NCI-H460 (cell line): ENCODE measurements around the gene SH2D1A. TPM values are rescaled to one million over a fixed set of nuclear protein-coding genes. Genes with fewer than 3 reads are reported as not detected.
"Not testable (repeated sequence)": the region's sequence is repeated elsewhere in the genome, so short reads cannot be mapped to it uniquely, and the experiment has no call there.

Experiments
- DNase-seq: peaks from one replicate; pipeline ENCODE4 v3.0.0-alpha.2; 2016; ENCODE audit warnings: low read depth; ENCODE audit errors: extremely low read depth
- total RNA-seq: library from RNA; depleted of rRNA; stranded (reverse); fragments of >200 nt; shearing (Covaris generic); gene quantifications from 2 replicates; pipeline ENCODE4 v1.2.3, GENCODE V29; 2014

Gene SH2D1A
- total RNA-seq, 1 experiment from 2014 or later, result not detected

DNA sequence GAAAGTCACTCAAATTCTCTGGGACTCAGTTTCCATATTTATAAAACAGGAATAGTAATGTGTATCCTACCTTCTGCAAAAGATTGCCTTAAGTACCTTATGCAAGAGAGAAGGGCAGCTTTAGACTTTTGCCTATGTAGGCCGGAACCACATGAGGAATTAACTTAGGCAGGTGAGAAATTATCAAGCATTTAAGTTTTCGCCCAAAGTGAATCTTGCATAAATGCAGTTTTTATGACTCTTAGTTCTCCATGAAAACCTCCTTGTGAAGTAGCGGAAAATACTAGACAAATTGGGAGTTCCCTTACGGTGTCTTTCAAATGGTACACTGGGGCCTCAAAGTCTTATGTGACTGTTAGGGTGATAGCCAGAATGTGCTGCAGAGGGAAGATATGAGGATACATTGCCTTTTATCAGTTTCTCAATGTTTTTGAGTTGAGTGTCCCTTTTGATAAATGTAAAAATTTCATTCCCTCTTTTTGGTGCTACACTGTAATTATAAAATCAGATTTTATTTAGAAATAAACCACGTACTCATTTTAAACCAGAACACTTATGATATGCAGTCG is 2.6 kb downstream of the SH2D1A start:
- no peak for DNase-seq

GRCh38 chrX:124354648-124355047 is 8.3 kb downstream of the SH2D1A start:
- DNase-seq, result no peak

DNA sequence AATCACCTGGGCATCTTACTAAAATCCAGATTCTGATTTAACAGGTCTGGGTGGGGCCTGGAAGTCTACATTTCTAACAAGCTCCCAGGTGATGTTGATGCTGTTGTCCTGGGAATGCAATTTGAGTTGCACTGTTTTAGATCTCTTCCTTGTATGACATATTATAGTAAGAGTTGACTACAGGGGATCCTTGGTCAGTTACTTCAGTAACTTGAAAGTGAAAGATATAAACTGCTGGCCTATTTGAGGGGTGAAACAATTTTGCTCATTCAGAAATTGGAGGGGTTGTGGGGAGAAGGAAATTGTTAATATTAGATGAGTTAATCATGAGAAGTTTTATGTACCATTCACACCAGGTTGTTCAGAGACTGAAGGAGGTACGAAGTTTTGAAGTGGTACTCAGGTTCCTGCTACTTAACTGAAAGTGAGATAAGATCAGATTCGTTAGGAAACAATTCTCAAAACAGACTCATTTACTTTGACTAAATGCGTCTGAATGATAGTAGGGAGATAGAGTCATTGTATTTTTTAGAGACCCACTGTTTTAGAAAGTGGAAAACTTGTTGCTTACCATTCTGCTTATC is 12.5 kb downstream of the SH2D1A start:
- no peak for DNase-seq

GRCh38 chrX:124362072-124362471 is 15.7 kb downstream of the SH2D1A start:
- no peak for DNase-seq

DNA sequence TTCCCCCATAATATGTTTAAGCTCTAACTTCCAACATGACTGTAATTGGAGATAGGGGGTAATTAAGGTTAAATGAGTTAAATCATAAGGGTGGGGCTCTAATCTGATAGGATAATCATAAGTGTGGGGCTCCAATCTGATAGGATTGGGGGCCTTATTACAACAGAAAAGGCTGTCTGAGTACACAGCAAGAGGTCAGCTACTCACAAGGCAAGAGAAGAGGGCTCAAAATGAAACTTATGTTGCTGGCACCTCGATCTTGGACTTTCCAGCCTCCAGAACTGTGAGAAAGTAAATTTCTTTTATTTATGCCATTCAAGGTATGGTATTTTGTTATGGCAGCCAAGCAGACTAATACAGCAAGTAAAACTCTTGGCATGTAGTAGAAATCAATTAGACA is 16.4 kb downstream of the SH2D1A start:
- no peak for DNase-seq

- DNase-seq, result no peak
Observed at GRCh38 chrX:124369722-124370121, 23.4 kb downstream of the SH2D1A start.

GRCh38 chrX:124373348-124373747 is 27.0 kb downstream of the SH2D1A start:
- no peak for DNase-seq

DNA sequence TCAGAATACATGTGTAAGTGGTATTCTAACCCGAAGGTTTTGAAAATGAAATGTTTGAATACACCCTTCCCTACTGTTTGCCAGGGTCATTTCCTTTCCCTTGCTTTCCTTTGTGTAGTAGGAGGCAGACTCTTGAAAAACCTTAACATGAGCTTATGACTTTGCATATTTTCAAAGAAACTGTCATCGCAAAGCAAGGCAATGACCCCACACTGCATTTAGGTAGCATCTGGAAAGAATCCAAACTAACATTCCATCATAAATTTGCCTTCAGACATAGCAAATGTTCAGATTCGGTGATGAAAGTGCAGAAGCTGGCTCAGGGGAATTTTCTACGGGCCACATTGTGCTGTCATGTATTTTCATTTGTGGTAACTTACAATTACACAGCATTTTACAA is 32.3 kb downstream of the SH2D1A start:
- no peak for DNase-seq

DNA sequence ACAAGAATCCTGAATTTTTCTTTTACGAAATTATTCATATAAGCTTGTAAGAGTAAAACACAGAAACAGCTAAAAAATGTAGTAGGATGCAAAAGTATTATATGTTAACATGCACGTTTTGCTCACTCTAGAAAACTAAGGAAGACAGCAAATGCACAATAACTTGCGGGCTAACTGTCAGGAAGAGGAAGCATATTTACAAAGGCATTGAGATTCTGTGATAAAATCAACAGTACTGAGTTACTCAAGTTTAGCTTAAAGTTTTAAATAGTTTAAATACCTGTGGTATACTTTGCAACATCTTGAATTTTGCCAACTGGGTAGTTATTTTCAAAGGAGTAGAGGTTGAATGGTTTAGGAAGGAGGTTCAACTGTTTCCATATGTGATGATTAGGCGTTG is 37.0 kb downstream of the SH2D1A start:
- DNase-seq, result no peak

- DNase-seq, result no peak
Observed at GRCh38 chrX:124386401-124386800, 40.0 kb downstream of the SH2D1A start.

- peak; percentile 52 for DNase-seq
Observed at GRCh38 chrX:124388562-124388961, 42.2 kb downstream of the SH2D1A start.

DNA sequence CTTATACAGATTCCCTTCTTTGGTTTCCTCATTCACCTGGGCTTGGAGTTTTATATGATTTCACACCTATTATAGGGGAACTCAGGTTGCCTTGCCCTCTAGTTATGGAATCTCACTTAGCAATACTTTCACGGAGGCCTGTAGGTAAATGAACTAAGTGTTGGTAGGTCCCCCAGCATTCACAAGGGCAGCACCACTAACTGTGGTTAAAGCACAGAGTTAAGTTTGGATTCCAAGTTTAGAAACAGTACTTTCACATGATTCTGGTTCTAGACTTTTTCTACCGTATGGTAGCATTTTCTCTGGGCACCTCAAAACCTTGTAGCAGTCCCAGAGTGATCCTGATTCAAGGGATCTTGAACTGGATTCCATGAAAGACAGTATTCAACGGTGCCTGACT is 46.4 kb downstream of the SH2D1A start:
- no peak for DNase-seq

GRCh38 chrX:124393238-124393637 is 46.9 kb downstream of the SH2D1A start:
- DNase-seq, result no peak

DNA sequence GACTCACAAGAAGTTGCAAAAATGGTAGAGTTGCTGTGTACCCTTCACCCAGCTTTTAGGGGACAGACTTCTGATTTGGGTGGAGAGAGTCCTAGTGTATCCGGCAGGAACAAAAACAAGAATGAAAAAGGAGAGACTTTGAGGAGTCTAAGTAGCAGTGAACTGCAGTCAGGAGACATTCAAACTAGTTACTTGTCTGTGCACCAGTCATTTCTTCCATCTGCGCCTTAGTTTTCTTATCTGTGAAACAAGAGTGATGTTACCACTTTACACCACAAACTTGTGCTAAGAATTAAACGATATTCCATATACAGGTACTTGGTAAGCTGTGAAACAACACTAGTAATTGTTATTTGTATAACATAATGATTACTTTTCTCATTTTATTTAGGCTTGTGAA is 47.3 kb downstream of the SH2D1A start:
- DNase-seq, result no peak

GRCh38 chrX:124395145-124395880 is 49.0 kb downstream of the SH2D1A start:
- DNase-seq, result no peak

DNA sequence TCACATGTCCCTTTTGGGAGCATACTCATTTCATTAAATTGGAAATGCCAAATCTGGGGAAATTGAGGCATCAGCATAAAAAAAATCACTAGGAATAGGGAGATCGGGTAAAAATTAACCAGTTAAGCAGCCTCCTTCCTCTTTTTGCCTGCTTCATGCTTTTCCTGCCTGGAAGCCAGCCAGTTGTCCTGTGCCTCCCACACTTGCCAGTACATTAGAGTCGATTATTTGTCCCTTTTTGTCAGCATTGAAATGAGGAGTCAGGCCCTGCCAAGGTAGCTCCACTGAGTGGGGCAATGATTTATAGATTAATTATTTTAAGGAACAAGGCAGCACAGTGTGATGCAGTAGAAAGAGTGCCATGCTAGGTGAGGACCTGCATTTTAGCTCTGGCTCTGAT is 55.3 kb downstream of the SH2D1A start:
- no peak for DNase-seq

DNA sequence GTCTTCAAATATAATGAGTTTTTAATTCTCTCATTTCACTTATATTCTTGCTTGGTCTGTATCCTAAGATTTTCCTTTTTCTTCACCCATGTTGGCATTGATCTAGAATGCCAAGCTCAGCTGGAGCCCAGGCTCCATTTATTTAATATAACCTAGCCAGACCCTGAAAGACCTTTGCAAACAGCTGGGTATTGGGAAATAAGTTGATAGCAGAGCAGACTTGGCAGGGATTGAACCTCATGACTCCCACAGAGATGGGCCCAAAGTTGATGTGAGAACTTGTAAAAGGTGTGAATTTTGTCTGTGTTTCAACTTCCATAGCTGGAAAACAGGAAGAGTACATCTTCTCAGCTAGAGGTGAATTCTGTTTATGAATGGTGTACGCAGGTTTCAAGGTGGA is 59.5 kb downstream of the SH2D1A start:
- no peak for DNase-seq

GRCh38 chrX:124406294-124407014 is 60.1 kb downstream of the SH2D1A start:
- DNase-seq, result peak; percentile 81

- no peak for DNase-seq
Observed at GRCh38 chrX:124407226-124407625, 60.9 kb downstream of the SH2D1A start.

DNA sequence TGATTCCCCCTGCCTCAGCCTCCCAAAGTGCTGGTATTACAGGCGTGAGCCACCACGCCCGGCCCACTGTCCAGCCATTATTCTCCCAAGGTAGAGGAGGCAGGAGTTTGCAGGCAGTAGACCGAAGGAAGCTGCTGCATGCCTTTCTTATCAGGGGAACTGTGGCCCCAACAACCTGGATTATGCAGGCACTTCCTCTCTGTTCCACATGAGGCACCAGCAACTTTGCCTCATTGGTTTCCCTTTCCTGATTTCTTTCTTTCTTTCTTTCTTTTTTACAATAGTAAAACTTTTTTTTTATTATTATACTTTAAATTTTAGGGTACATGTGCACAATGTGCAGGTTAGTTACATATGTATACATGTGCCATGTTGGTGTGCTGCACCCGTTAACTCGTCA is 62.0 kb downstream of the SH2D1A start:
- not testable (repeated sequence) for DNase-seq

- no peak for DNase-seq
Observed at GRCh38 chrX:124413244-124413643, 66.9 kb downstream of the SH2D1A start.

GRCh38 chrX:124414281-124414680 is 67.9 kb downstream of the SH2D1A start:
- DNase-seq, result no peak
